Astrocyte (in vitro differentiated cells and primary cell): ENCODE results near the gene ZEB2.

Experiments
- EZH2 ChIP-seq: IDR thresholded peaks from 2 replicates; pipeline ENCODE4 v1.6.1; 2012; ENCODE audit warnings: mild to moderate bottlenecking, low read length, inconsistent platforms; ENCODE audit not compliant: insufficient read depth
- TF ChIP-seq, protein P1 (sequence below): IDR thresholded peaks from 2 replicates; pipeline ENCODE4 v1.5.1; 2011; ENCODE audit warnings: low read depth, mild to moderate bottlenecking, inconsistent platforms, low read length, moderate library complexity; ENCODE audit not compliant: insufficient read depth

GRCh38 chr2:144362401-144362800 lies 157.5 kb downstream of the ZEB2 start:
- TF ChIP-seq, protein P1, sequence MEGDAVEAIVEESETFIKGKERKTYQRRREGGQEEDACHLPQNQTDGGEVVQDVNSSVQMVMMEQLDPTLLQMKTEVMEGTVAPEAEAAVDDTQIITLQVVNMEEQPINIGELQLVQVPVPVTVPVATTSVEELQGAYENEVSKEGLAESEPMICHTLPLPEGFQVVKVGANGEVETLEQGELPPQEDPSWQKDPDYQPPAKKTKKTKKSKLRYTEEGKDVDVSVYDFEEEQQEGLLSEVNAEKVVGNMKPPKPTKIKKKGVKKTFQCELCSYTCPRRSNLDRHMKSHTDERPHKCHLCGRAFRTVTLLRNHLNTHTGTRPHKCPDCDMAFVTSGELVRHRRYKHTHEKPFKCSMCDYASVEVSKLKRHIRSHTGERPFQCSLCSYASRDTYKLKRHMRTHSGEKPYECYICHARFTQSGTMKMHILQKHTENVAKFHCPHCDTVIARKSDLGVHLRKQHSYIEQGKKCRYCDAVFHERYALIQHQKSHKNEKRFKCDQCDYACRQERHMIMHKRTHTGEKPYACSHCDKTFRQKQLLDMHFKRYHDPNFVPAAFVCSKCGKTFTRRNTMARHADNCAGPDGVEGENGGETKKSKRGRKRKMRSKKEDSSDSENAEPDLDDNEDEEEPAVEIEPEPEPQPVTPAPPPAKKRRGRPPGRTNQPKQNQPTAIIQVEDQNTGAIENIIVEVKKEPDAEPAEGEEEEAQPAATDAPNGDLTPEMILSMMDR: no peak
- no peak for TF ChIP-seq EZH2
